ENCODE data around the gene BAZ1B.
"Not testable (repeated sequence)": the region's sequence is repeated elsewhere in the genome, so short reads cannot be mapped to it uniquely, and the experiment has no call there.

Gene BAZ1B

DNA sequence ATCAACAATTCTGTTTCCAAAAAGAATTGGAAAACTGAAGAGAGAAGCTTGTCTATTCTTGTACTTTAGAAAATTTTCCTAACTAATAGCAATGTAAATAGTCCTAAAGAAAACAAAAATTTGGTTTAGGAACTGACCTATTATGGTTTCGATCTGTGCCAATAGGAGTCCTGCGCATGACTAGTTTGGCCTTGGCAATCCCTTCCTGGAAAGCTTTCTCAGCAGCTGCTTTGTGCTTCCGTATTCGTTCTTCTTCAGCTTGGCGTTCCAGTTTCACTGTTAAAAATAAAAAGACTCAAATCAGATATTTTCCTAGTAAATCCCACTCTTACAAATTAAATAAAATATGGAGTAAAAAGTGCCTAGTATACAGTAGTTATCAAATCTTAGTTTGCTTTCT is 51.9 kb downstream of the BAZ1B start:
- ATAC-seq (replicated peaks) = no peak
- peak overlapping the region in 1 of 2 donors; percentile 67 for H3K27ac Mint-ChIP-seq
- no peaks in the 10 kb centered on the region for H3K9me3 Mint-ChIP-seq
- DNase-seq = no peak
- H3K36me3 Mint-ChIP-seq (ENCODE audit: insufficient read depth) = peaks cover 98% of the 10 kb centered on the region
- no peak overlapping the region for H3K4me3 Mint-ChIP-seq
- peaks cover 5% of the 10 kb centered on the region in 2 donors for H3K4me1 Mint-ChIP-seq (ENCODE audit: low read depth in 2 of 2)
- no peaks in the 10 kb centered on the region for H3K27me3 Mint-ChIP-seq

DNA sequence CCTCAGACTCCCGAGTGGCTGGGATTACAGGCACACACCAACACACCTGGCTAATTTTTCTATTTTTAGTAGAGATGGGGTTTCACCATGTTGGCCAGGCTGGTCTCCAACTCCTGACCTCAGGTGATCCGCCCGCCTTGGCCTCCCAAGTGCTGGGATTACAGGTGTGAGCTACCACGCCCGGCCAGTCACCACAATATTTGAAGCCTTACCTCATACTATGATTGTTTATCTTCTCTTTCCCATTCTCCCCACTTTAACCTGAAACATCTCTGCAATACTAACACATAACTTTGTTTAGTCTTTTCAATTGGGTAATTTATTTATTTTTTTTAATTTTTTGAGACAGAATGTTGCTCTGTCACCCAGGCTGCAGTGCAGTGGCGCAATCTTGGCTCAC is 55.0 kb downstream of the BAZ1B start:
- H3K27me3 Mint-ChIP-seq; H3K27ac Mint-ChIP-seq; DNase-seq; H3K9me3 Mint-ChIP-seq; ATAC-seq (replicated peaks); H3K4me1 Mint-ChIP-seq (ENCODE audit: low read depth in 2 of 2); H3K4me3 Mint-ChIP-seq: not testable (repeated sequence)
- H3K36me3 Mint-ChIP-seq (ENCODE audit: insufficient read depth) = peaks cover 98% of the 10 kb centered on the region

DNA sequence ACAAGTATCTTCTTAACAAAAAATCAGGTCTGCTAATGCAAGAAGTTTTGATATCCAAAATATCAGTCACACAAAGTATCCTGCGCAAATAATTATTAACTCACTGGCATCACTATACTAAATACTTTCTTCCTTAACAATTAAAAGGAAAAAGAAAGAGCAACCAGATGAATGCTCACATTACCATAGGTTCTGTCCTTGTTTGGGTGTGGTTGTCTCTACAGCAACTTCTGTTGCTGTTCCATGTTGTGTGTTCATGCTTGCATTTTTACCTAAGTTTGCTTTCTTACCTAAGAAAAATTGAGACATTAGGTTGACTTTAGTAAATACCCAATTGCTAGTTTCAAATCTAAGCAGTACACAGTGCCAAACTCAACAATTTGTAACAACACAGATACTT is 56.0 kb downstream of the BAZ1B start:
- H3K9me3 Mint-ChIP-seq = no peaks in the 10 kb centered on the region
- H3K36me3 Mint-ChIP-seq (ENCODE audit: insufficient read depth) = peaks cover 96% of the 10 kb centered on the region
- no peak overlapping the region for H3K4me3 Mint-ChIP-seq
- ATAC-seq (replicated peaks) (no peak), DNase-seq (no peak)
- H3K27ac Mint-ChIP-seq = no peak overlapping the region
- H3K27me3 Mint-ChIP-seq = no peaks in the 10 kb centered on the region
- H3K4me1 Mint-ChIP-seq (ENCODE audit: low read depth in 2 of 2) = peaks cover 0 to 4% of the 10 kb centered on the region in 2 donors

DNA sequence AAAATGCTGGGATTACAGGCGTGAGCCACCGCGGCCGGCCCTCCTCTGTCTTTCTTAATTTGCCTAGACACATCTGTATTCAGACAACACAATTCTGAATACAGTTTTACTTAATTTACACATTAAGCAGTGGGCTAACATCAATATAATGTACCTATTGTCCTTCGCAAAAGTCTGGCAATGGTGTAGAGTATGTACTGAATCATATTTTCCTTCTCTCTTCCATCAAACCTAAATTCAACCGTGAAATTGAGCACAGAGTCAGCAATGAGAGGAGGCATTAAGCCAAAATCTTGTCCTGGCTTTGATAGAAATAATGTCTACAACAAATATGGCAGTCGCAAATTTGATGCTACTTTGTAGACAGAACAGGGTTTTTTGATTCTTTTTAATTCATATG is 58.1 kb downstream of the BAZ1B start:
- H3K27ac Mint-ChIP-seq = peak overlapping the region in 1 of 2 donors; percentile 79
- no peak for DNase-seq
- H3K4me3 Mint-ChIP-seq = no peak overlapping the region
- ATAC-seq (replicated peaks) = no peak
- peaks cover 0 to 8% of the 10 kb centered on the region in 2 donors for H3K4me1 Mint-ChIP-seq (ENCODE audit: low read depth in 2 of 2)
- H3K27me3 Mint-ChIP-seq = no peaks in the 10 kb centered on the region
- H3K36me3 Mint-ChIP-seq (ENCODE audit: insufficient read depth) = peaks cover 95% of the 10 kb centered on the region
- H3K9me3 Mint-ChIP-seq = no peaks in the 10 kb centered on the region

DNA sequence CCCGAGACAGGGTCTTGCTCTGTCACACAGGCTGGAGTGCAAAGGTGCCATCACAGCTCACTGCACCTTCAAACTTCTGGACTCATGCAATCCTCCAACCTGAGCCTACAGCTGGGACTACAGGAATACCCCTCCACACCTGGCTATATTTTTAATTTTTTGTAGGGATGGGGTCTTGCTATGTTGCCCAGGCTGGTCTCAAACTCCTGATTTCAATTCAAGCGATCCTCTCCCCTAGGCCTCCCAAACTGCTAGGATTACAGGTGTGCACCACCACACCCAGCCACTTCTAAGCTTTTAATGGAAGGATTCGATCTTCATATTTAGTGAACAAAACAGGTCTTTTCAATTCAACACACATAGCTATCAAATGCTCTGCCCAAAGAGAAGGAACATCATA is 58.8 kb downstream of the BAZ1B start:
- no peaks in the 10 kb centered on the region for H3K9me3 Mint-ChIP-seq
- no peak for ATAC-seq (replicated peaks)
- no peaks in the 10 kb centered on the region for H3K27me3 Mint-ChIP-seq
- peak overlapping the region; percentile 29 to 79 for H3K27ac Mint-ChIP-seq
- H3K36me3 Mint-ChIP-seq (ENCODE audit: insufficient read depth) = peaks cover 95% of the 10 kb centered on the region
- DNase-seq = no peak
- peaks cover 0 to 8% of the 10 kb centered on the region in 2 donors for H3K4me1 Mint-ChIP-seq (ENCODE audit: low read depth in 2 of 2)
- H3K4me3 Mint-ChIP-seq = no peak overlapping the region

DNA sequence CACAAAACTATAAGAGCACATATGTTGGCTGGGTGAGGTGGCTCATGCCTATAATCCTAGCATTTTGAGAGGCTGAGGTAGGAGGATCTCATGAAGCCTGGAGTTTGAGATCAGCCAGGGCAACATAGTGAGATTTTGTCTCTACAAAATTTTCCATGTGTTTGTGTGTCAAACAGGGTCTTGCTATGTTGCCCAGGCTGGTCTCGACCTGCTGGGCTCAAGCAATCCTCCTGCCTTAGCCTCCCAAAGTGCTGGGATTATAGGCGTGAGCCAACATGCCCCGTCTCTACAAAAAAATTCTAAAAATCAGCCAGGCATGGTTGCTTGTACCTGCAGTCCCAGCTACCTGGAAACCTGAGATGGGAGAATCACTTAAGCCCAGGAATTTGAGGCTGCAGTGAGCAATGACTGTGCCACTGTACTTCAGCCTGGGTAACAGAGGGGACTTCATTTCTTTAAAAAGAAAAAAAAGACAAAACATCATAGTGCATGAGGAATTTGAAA is 60.3 kb downstream of the BAZ1B start:
- Mint-ChIP-seq H3K27me3 (no peaks in the 10 kb centered on the region), H3K4me1 (ENCODE audit: low read depth in 2 of 2) (peaks cover 0 to 8% of the 10 kb centered on the region in 2 donors), H3K36me3 (ENCODE audit: insufficient read depth) (peaks cover 94% of the 10 kb centered on the region), H3K27ac (no peak overlapping the region), H3K9me3 (no peaks in the 10 kb centered on the region), H3K4me3 (no peak overlapping the region)
- no peak for ATAC-seq (replicated peaks)
- no peak for DNase-seq

DNA sequence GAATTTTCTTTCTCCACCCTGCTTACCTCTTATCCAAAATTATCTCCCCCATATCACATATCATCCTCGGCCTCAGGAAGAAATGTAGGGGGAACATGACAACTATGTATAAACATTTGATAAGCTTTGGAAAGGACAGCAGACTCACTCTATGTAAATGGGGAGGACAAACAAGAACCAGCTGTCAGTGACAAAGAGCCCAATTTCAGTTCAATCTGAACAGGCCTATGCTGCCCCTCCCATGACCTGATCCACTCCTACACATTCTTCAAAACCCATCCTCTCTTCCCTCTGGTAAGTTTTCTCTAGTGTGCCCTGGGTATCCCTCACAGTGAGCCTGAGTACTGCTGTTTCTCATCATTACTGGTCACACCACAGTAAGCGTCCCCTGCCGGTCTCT is 67.7 kb downstream of the BAZ1B start:
- Mint-ChIP-seq H3K4me3 (no peak overlapping the region), H3K36me3 (ENCODE audit: insufficient read depth) (peaks cover 75% of the 10 kb centered on the region), H3K4me1 (ENCODE audit: low read depth in 2 of 2) (peaks cover 3 to 11% of the 10 kb centered on the region in 2 donors), H3K27me3 (no peaks in the 10 kb centered on the region), H3K9me3 (no peaks in the 10 kb centered on the region), H3K27ac (no peak overlapping the region)
- no peak for ATAC-seq (replicated peaks)
- no peak for DNase-seq

DNA sequence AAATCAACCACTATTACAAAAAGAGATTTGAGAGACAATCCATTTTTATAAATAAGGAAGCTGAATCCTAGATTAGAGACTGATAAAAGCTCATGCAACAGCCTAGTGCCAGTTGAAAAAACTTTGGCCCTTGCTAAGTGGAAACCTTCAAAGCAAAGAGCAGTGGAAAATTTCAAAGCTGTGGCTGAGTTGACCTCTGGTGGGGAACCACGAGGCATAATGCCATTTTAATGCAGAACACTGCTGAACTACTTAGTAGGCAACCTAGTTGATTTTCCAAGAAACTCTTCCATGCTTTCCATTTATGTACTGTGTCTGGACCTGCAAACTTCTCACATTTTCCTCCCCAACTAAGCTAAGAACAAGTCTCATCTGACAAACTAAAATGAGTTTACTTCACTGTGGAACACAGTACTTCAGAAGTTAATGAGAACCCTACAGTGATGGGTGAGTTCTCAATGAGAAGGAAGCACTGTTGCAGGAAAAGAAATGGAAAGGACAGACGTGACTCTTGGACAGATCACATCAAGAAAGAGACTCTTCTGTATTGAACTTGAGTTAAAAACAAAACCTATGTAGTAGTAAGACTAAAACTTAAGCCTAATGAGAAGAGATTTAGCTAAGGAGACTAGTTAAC is 69.0 kb downstream of the BAZ1B start:
- no peaks in the 10 kb centered on the region for H3K27me3 Mint-ChIP-seq
- H3K4me3 Mint-ChIP-seq = no peak overlapping the region
- no peak for DNase-seq
- ATAC-seq (replicated peaks) = no peak
- peak overlapping the region in 1 of 2 donors; percentile 52 for H3K27ac Mint-ChIP-seq
- H3K4me1 Mint-ChIP-seq (ENCODE audit: low read depth in 2 of 2) = peaks cover 3 to 13% of the 10 kb centered on the region in 2 donors
- H3K36me3 Mint-ChIP-seq (ENCODE audit: insufficient read depth) = peaks cover 69% of the 10 kb centered on the region
- H3K9me3 Mint-ChIP-seq = no peaks in the 10 kb centered on the region

DNA sequence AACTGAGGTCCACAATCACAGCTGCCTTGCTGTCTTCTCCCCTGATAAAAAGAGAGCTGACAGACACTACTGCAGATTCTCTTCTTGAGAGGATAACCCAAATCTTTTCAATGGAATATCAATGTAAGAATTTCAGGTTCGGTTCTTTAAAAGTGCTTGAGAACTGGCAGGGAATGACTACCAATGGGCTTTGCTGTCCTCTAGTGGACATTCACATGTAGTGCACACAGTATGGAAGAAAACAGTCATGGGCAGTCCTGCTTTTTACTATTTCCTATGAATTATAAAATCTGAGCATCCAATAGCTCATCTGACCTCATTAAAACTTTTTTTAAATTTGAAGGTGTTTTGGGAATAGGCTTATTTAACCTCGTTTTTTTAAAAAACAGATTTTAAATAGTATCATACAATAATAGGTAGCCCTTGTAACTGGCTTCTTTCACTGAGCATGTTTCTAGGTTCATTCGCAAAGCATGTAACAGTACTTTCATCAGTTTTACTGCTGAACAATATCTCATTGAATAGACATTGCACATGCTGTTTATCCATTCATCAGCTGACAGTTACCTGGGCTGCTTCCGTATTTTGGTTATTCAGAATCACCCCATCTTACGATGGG is 70.2 kb downstream of the BAZ1B start:
- Mint-ChIP-seq H3K27me3 (no peaks in the 10 kb centered on the region), H3K4me1 (ENCODE audit: low read depth in 2 of 2) (peaks cover 3 to 16% of the 10 kb centered on the region in 2 donors), H3K9me3 (no peaks in the 10 kb centered on the region), H3K36me3 (ENCODE audit: insufficient read depth) (peaks cover 70% of the 10 kb centered on the region), H3K4me3 (no peak overlapping the region), H3K27ac (no peak overlapping the region)
- peak; percentile 20 to 23 (median 22) for DNase-seq
- peak; percentile 85 for ATAC-seq (replicated peaks)

DNA sequence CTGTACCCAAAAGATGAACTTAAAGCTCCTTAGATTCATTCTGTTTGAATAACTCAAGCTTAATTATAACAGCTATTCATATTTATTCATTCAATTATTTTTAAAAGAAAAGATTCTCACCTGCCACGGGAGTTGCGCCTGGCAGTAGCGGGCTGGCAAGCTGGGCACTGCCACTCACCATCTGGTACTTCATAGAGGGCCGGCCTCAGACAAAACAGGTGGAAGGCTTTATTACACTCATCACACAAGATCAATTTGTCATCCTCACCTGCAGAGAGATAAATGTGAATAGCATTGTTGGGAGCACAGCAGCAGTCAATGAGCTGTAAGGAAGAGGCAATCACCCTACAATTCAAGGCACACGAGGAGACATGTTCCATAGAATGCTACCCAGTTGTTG is 72.7 kb downstream of the BAZ1B start:
- ATAC-seq (replicated peaks) (no peak), DNase-seq (no peak)
- no peaks in the 10 kb centered on the region for H3K9me3 Mint-ChIP-seq
- H3K27me3 Mint-ChIP-seq = no peaks in the 10 kb centered on the region
- no peak overlapping the region for H3K4me3 Mint-ChIP-seq
- peak overlapping the region; percentile 0 to 1 for H3K27ac Mint-ChIP-seq
- H3K36me3 Mint-ChIP-seq (ENCODE audit: insufficient read depth) = peaks cover 75% of the 10 kb centered on the region
- H3K4me1 Mint-ChIP-seq (ENCODE audit: low read depth in 2 of 2) = peaks cover 3 to 12% of the 10 kb centered on the region in 2 donors

DNA sequence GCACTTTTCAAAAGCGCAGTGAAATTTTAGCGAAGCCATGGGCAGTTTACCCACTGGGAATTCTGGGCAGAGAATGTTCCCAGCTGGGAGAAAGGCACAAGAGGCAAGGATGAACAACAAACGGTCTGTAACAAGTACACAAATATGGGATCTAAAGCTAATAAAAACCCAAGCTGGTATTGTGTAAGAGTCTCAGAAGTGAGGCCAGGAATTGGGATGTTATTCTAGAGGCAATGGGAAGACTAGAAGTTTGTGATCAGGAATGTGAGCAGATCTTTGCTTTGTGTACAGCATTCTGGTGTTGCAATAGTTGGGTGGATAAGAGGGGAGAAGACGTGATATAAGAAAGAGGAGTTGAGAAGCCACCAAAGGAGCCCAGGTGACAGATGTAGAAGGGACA is 73.5 kb downstream of the BAZ1B start:
- Mint-ChIP-seq H3K4me3 (no peak overlapping the region), H3K9me3 (no peaks in the 10 kb centered on the region), H3K27ac (peak overlapping the region in 1 of 2 donors; percentile 1), H3K4me1 (ENCODE audit: low read depth in 2 of 2) (peaks cover 3 to 12% of the 10 kb centered on the region in 2 donors), H3K27me3 (no peaks in the 10 kb centered on the region), H3K36me3 (ENCODE audit: insufficient read depth) (peaks cover 72% of the 10 kb centered on the region)
- ATAC-seq (replicated peaks) (no peak), DNase-seq (no peak)

DNA sequence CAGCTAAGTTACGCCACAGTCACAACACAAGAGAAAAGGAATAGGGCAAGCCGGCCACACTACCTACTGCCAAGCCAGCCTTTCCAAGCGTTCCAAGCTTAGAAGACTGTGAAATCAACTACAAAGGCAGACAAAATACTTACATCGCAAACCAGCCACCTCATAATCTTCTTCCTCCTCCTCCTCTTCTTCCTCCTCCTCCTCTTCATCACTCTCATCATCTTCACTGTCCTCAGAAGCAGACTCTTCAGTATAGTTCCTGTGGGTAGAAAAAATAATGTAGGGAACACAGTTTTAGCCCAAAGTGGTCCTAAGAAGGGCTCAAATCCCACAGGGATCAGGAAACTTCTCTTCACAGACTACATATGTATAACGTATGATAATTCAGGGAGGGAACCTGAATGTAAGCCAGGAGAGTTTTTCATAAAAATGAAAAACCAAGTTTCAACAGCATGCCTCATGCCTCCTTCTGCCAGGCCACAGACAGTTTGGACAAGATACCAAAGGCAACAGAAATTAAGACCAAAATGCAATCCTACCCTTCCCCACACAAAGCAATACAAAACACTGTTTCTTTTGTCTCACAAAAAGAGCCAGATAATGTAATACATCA is 74.9 kb downstream of the BAZ1B start:
- no peaks in the 10 kb centered on the region for H3K9me3 Mint-ChIP-seq
- peak overlapping the region in 1 of 2 donors; percentile 50 for H3K27ac Mint-ChIP-seq
- H3K27me3 Mint-ChIP-seq = no peaks in the 10 kb centered on the region
- H3K36me3 Mint-ChIP-seq (ENCODE audit: insufficient read depth) = peaks cover 71% of the 10 kb centered on the region
- DNase-seq = no peak
- H3K4me1 Mint-ChIP-seq (ENCODE audit: low read depth in 2 of 2) = peaks cover 3 to 15% of the 10 kb centered on the region in 2 donors
- no peak for ATAC-seq (replicated peaks)
- H3K4me3 Mint-ChIP-seq = no peak overlapping the region

DNA sequence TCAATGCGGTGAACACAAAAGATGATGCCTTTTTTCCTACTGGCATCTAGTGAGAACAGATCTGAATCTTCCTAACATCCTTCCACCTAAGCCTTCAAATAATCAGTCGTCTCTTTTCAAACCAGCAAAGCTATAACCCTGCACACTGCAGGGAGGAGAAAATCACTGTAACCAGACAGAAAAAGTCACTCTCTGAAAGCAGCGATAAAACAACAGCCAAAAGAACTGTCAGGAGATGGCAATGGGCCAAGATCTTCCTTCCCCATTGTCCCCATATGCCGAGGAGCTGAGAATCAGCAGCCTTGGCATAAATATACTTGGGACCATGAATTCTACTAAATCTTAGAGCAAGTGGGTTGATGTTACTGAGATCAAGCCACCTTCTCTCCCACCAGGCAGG is 75.4 kb downstream of the BAZ1B start:
- no peaks in the 10 kb centered on the region for H3K27me3 Mint-ChIP-seq
- peak overlapping the region in 1 of 2 donors; percentile 50 for H3K27ac Mint-ChIP-seq
- DNase-seq (no peak), ATAC-seq (replicated peaks) (no peak)
- H3K9me3 Mint-ChIP-seq = no peaks in the 10 kb centered on the region
- peaks cover 3 to 17% of the 10 kb centered on the region in 2 donors for H3K4me1 Mint-ChIP-seq (ENCODE audit: low read depth in 2 of 2)
- no peak overlapping the region for H3K4me3 Mint-ChIP-seq
- H3K36me3 Mint-ChIP-seq (ENCODE audit: insufficient read depth) = peaks cover 75% of the 10 kb centered on the region
